D341Med (cell line): ENCODE measurements around the gene C19orf25.
"Not testable (repeated sequence)": the region's sequence is repeated elsewhere in the genome, so short reads cannot be mapped to it uniquely, and the experiment has no call there.

ENCODE experiments used
- DNase-seq: peaks from one replicate; pipeline ENCODE4 v3.0.0; 2012; ENCODE audit warnings: low spot score

The C19orf25 gene

DNA sequence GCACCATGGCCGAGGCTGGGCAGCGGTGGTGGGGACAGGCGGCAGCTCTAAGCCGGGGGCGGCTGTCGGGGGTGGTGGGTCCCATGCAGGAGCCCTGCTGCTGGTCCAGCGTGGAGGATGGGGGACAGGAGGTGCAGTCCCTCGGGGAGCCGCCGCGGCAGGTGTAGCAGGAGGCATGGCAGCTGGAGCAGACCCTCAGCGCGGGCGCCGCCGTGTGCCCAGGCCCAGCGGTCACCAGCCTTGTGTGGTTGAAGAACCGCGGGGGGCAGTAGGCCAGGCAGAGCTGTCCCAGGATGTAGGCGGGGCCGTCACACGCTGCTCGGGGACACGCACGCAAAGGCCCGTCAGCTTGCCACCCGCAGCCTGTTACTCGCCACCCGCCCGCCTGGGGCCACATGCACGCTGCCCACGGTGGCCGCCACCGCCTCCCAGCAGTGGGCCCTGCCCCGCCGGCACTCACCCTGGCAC is 2.9 kb upstream of the C19orf25 start:
- DNase-seq: no peak

DNA sequence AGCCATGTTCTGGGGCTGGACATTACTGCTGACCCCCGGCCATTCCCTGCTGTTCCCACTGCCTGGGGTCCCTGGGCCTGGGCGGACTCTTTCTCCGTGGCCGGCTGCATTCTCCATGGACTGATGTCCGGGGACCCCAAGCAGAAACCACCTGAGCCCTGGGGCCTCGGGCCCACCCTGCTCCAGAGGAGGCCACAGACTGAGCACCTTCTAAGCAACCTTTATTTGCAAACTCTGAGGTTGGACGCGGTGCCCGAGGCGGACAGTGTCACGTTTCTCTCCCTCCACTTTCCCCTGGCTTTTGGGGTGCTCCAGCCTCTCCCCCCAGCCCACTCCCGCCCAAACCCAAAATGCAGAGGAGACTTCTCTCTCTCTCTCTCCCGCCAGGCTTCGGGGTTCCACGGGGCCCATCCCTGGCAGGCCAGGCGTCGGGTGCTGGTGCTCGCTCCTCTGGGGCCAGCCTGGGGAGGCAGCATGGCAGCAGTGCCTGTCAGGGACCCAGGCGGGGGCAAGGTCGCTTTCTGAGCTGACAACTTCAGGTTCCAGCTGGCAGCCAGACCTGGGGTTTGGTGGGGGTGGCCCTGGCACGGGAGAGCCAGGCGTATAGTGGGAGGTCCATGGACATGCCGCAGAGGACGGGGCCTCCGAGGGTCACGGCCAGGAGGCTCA is 2.3 kb upstream of the C19orf25 start:
- no peak for DNase-seq

DNA sequence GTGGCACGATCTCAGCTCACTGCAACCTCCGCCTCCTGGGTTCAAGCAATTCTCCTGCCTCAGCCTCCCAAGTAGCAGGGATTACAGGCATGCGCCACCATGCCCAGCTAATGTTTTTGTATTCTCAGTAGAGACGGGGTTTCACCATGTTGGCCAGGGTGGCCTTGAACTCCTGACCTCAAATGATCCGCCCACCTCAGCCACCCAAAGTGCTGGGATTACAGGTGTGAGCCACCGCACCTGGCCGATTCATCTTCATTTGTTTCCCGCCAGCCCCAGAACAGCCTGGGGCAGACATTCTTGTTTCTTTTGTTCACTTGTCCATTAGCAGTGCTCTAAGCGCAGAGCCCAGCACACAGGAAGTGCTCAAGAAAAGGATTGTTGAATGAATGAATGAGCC is 2.0 kb downstream of the C19orf25 start:
- not testable (repeated sequence) for DNase-seq

DNA sequence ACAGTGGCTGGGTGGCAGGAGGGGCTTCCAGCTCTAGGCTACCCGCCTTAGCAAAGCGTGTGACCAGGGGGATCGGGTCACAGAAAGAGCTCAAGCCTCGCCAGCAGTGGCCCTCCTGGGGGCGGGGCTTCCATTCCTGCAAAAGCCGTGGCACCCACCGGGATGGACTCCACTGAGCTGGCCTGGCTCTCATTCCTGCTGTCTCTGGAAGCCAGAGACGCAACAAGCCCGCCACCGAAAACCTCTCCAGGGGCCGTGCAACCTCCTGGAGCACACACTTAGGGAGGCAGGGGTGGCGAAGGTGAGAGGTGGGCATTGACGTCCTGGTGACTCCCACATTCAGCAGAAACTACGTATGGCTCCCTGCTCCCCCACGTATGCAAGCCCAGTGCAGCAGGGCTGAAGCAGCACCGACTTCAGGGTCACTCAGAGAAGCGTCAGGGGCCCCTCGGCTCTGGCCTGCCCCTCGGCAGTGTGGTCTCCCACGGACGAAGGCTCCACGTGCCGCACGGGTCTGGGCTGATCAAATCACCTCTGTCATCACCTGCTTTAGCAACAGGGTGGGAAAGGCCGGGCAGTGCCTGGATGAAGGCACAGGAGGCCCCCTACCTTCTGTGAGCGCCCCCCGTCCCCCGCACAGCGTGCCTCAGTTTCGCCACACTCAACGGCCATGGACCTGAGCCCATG is 3.1 kb downstream of the C19orf25 start:
- DNase-seq: no peak

DNA sequence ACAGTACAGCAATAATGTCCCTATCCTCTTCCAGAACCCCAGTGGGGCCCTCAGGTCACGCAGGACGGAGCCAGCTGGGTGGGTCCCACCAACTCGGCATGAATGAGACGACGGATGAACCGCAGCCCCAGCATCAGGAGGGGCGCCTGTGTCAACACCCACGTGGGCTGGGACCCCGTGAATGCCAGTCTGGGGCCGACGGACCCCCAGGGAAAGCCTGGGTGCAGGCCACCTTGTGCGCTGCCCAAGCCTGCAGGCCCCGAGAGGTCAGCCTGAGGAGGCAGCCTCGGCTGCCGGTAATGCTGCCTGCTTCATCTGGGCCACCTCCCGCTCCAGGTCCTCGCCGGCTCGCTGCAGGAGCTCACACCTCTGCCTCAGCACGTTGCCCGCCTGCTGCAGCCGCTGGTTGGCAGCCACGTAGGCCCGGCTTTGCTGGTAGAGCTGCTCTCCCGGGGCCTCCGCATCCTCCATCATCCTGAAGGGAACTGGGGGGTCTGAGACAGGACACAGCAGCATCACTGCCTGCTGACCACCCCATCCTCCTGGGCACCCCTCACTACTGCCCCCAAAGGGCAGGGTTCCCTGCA is 4.2 kb downstream of the C19orf25 start:
- no peak for DNase-seq

DNA sequence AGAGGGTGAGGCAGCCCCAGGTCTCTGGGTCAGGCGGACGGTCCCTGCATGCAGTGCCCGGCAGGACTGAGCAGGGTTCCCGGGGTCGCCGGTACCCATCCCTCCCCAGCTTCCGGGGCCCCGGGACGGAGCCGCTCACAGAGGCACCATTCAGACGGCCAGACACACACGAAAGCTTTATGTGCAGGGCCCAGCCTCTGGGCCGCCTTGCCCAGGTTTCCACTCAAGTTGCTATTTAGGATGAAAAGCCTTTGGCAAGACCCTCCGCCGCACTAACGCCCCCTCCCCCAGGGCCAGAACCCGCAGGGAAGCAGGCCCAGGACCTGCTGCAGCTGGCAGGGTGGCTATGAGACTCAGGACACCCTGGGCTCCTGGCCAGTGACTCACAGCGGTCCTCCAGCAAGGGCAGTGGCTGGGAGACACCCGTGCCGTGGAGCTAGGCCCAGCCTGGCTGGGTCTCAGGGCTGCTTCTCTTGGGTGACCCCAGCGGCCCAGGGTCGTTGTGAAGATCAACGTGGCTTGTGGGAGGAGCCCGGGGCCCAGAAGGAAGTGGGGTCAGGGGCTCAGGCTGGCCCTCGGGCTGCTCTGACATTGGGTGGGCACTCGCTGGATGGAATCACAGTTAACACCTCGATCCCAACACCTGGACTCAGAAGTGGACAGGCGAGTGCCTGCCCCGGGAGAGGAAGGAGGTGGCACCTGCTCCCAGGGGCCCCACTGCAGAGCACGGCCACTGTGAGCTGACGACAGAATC is 4.8 kb downstream of the C19orf25 start:
- no peak for DNase-seq

DNA sequence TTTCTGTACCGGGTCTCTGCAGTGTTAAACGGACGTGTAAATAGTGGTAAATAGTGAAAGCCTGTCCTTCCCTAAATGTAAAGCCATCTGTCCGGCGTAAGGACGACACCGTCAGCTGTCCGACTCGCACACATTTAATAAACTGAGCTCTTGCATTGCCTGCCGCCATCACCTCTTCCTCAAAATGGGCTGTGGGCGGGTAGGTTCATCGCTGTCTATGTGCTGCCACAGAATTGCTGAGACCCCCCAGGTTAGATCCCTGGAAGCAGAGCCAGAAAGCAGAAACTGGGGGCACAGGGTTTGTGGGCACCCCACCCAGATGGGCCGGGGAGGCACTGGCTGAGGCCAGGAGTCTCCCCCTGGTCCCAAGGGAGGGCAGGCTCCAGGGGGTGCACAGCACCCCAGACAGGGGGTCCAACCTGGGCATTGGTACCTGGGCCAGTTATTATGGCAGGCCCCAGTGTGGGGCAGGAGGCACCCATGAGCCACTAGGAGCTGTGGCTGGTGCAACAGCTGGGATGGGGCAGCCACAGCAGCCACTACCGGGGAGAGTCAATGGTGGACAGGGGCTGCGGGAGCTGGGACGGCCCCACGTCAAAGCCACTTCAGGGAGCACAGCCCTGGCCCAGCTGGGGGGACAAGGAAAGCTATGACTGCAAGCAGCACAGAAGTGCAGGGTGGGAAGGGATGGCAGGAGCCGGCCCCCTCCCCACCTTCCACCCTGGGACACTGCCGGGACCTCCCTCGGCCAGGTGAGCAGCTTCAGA is 5.7 kb downstream of the C19orf25 start:
- DNase-seq: no peak

DNA sequence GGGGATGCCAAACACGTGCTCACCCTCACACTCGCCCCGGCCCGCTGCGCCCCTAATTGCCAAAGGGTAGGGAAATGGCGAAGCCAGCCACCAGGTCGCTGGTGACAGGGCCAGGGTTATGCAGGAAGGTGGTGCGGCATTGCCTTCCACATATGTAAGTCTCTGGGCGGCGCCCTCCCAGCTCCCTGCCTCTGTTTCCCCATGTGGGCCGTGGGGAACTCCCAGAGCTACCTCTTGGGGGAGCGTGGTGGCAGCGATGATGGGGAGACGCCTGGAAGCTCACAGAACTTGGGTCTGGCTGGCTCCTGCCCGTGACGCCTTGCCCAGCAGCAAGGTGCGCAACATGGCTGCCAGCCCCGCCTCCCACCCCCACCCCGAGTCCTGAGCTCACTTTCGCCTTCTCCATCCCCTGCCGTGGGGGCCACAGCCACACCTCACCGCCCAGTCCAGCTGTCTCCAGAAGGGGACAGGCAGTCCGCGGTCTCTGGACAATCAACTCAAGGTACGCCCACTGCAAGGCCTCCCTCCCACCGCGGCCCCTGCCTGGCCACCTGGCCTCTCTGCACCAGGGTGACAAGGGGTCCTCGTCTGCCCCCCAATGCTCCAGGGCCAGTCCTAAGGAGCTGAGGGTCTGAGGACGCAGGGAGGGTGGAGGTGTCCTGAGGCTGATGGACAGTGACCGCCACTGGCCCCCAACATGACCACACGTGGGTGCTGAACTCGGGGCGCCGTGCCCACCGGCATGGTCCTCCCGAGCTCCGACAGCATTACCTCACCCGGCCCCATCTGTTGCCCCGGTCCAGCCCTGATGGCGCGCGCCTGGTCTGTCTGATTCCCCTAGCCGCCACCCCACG is 6.6 kb downstream of the C19orf25 start:
- no peak for DNase-seq

DNA sequence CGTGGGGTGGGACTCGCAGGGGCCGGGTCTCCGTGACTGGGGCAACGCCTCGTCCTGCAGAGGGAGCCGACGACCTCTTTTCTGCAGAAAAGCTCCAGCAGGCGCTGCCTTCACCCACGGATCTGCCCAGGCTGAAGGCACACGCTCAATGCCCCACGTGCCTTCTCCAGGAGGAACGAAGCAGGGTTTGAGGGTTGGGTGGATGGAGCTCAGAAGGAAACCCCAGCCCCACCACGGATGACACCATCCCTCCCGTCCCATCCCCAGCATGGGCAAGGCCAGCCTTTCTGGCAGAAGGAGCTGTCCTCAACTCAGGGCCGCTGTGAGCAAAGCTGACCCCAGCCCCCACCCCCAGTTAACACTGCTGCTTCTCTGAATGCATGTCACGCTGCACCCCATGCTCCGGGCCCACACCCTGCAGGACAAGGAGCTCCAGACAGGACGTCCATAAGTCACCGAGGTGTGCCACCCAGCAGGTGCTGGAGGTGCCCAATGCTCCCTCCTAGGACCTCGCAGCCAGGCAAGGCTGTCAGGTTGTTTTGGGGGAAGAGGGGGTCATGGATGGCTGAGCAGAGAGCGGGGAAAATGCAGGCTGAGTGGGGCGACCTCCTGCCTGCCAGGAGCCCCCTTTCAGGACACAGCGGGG is 7.4 kb downstream of the C19orf25 start:
- peak; percentile 67 for DNase-seq

DNA sequence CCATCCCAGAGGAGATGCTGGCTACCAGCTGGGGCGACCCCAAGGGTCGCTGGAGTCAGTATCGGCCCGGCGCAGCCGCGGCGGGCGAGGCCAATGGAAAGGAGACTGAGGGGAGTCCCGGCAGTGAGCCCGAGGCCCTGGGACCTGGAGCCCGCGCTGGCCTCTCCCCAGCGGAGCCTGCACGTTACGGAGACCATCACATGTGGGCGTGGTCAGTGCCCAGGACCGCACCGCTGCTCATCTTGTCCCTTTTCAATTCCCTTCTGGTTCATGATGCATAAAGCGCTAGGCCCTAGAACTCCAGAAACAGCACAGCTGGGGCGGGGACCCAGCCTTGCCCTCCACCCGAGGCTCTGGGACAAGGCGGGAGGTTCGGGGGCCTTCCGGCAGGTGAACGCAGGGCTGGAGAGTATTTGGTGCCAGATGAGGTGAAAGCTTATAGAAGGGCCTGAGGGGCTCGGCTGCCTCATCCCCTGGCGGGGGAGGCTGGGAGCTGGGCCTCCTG is 8.0 kb downstream of the C19orf25 start:
- DNase-seq: peak; percentile 64

DNA sequence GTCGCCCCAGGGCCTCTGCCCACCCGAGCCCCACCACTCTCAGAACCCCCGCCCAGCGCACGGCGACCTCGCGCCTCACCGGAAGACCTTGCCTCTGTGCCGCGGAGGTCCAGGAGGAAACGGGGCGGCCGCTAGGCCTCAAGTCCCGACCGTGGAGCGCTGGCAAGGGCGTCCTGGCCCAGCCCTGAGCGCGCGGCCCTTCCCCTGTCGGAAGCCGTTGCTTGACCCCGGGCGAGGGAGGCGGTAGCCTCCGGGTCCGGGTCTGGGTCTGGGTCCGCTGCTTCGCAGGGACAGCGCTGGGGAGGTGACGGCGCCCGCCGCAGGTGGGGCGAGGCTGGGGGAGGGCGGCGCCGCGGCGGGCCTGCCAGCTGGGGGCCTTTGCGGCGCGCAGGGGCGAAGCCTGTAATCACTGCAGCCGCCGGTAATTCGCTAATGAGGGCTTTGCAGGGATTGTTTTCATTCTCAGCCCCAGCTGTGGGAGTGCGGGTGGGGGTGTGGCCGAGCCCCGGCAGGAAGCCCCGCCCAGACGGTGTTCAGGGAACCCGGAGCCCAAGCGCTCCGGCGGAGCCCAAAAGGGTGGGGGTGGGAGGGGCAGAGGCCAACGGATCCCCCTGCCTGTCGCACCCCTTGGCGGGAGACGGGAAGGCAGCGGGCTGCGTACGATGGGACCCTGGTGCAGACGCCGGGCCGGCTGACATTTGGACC is 8.6 kb downstream of the C19orf25 start:
- peak; percentile 96 for DNase-seq

DNA sequence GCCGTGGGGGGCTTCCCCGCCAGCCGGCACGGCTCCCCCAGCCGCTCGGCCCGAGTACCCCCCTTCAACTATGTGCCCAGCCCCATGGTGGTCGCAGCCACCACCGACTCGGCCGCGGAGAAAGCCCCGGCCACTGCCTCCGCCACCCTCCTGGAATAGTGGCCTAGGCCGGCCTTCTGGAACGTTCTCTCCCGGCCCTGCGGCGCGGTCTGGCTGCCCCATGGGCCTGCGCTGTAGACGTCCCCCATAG is 9.0 kb downstream of the C19orf25 start:
- no peak for DNase-seq

DNA sequence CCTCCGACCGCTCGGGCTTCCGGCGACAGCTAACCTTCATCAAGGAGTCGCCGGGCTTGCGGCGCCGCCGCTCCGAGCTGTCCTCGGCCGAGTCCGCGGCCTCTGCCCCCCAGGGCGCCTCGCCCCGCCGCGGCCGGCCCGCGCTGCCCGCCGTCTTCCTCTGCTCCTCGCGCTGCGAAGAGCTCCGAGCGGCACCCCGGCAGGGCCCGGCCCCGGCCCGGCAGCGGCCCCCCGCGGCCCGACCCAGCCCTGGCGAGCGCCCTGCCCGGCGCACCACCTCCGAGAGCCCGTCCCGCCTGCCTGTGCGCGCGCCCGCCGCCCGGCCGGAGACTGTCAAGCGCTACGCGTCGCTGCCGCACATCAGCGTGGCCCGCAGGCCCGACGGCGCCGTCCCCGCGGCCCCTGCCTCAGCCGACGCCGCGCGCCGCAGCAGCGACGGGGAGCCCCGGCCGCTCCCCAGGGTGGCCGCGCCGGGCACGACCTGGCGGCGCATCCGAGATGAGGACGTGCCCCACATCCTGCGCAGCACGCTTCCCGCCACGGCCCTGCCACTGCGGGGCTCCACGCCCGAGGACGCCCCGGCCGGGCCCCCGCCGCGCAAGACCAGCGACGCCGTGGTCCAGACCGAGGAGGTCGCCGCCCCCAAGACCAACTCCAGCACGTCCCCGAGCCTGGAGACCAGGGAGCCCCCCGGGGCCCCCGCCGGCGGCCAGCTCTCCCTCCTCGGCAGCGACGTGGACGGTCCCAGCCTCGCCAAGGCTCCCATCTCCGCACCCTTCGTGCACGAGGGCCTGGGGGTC is 9.6 kb downstream of the C19orf25 start:
- DNase-seq: peak; percentile 81

DNA sequence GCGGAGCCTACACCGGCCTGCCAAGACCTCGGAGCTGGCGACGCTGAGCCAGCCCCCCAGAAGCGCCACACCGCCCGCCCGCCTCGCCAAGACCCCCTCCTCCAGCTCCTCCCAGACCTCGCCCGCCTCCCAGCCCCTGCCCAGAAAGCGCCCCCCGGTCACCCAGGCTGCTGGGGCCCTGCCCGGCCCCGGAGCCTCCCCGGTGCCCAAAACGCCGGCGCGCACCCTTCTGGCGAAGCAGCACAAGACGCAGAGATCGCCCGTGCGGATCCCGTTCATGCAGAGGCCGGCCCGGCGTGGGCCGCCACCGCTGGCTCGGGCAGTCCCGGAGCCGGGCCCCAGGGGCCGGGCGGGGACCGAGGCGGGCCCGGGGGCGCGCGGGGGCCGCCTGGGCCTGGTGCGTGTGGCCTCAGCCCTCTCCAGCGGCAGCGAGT is 10.2 kb downstream of the C19orf25 start:
- DNase-seq: peak; percentile 79

DNA sequence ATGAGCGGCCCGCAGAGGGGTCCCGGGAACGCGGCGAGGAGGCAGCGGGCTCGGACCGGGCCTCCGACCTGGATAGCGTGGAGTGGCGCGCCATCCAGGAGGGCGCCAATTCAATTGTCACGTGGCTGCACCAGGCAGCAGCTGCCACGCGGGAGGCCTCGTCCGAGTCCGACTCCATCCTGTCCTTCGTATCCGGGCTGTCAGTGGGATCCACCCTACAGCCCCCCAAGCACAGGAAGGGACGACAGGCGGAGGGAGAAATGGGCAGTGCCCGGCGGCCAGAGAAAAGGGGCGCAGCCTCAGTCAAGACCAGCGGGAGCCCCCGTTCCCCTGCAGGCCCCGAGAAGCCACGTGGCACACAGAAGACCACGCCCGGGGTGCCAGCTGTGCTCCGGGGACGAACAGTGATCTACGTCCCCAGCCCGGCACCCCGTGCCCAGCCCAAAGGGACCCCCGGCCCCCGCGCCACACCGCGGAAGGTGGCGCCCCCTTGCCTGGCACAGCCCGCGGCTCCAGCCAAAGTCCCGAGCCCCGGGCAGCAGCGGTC is 10.7 kb downstream of the C19orf25 start:
- DNase-seq: no peak

DNA sequence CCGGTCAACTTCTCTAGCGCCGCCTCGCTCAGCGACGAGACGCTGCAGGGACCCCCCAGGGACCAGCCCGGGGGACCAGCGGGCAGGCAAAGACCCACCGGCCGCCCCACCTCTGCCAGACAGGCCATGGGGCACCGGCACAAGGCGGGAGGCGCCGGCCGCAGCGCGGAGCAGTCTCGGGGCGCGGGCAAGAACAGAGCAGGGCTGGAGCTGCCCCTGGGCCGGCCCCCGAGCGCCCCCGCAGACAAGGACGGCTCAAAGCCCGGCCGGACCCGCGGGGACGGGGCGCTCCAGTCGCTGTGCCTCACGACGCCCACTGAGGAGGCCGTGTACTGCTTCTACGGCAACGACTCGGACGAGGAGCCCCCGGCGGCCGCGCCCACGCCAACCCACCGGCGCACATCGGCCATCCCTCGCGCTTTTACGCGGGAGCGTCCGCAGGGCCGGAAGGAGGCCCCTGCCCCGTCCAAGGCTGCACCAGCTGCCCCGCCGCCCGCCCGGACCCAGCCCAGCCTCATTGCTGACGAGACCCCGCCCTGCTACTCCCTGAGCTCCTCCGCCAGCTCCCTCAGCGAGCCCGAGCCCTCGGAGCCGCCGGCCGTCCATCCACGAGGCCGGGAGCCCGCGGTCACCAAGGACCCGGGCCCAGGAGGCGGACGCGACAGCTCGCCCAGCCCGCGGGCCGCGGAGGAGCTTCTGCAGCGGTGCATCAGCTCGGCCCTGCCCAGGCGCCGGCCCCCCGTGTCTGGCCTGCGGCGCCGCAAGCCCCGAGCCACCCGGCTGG is 11.3 kb downstream of the C19orf25 start:
- no peak for DNase-seq

DNA sequence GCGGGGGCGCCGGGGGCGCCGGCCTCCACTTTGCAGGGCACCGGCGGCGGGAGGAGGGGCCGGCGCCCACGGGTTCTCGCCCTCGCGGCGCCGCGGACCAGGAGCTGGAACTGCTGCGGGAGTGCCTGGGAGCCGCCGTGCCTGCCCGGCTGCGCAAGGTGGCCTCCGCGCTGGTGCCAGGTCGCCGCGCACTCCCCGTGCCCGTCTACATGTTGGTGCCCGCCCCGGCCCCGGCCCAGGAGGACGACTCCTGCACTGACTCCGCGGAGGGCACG is 11.9 kb downstream of the C19orf25 start:
- no peak for DNase-seq
